Measurements from ENCODE around the gene STK32C. TPM values are rescaled to one million over a fixed set of nuclear protein-coding genes. Genes with fewer than 3 reads are reported as not detected.
"Not testable (repeated sequence)": the region's sequence is repeated elsewhere in the genome, so short reads cannot be mapped to it uniquely, and the experiment has no call there.

Gene STK32C
- total RNA-seq, 1 donor from 2014 or later = 15.2 TPM

GRCh38 chr10:132298038-132298881, 9.5 kb downstream of the STK32C start:
- Mint-ChIP-seq H3K36me3 (ENCODE audit: low read depth) (no peaks in the 10 kb centered on the region), H3K9me3 (no peaks in the 10 kb centered on the region), H3K27me3 (peaks cover 1% of the 10 kb centered on the region), H3K4me1 (peaks cover 5% of the 10 kb centered on the region), H3K4me3 (no peak overlapping the region), H3K27ac (no peak overlapping the region)
- intact Hi-C loops (cut with micrococcal nuclease) = no loop called here
- DNase-seq = no peak

- no peaks in the 10 kb centered on the region for H3K9me3 Mint-ChIP-seq
- H3K4me3 Mint-ChIP-seq = no peak overlapping the region
- H3K27me3 Mint-ChIP-seq = no peaks in the 10 kb centered on the region
- H3K4me1 Mint-ChIP-seq = peaks cover 5% of the 10 kb centered on the region
- H3K36me3 Mint-ChIP-seq (ENCODE audit: low read depth) = no peaks in the 10 kb centered on the region
- DNase-seq = no peak
- H3K27ac Mint-ChIP-seq = no peak overlapping the region
- intact Hi-C loops (cut with micrococcal nuclease) = no loop called here
Measured at GRCh38 chr10:132297526-132297925, 10.2 kb downstream of the STK32C start.

DNA sequence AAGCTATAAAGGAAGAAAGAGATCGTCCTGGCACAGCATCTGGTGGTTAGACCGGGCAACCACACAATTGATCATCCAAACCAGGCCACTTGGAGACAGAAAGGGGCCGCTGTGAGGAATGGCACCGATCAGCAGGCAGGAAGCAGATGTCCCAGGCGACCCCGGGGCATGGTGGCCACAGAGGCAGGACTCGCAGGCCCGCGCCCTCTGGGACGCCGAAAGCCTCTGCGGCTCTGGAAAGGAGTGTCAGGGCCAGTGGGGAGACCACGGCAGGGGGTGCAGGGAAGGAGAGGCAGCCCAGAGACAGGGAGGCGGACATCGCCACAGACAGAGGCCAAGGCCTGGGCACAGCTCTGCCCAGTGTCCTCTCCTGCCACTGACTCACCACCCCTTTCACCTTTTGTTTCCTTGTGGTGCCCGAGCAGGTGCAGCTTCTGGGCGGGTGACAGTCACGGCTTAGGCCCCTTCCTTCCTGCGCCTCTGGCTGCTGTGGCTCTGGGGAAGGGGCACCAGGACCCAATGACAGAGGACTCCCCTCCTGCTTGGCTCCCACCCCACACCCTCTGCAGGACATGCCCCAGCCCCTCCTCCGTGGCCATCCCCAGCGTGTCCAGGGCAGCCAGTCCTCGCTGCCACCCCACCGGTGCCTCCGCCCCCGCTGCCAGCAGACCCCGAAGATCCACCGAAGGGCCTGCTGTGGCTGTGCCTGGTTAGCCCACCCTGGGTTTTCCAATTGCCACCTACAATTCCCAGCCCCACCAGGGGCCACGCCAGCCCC, 10.9 kb downstream of the STK32C start:
- H3K4me3 Mint-ChIP-seq = no peak overlapping the region
- no peaks in the 10 kb centered on the region for H3K27me3 Mint-ChIP-seq
- H3K9me3 Mint-ChIP-seq = no peaks in the 10 kb centered on the region
- no peak overlapping the region for H3K27ac Mint-ChIP-seq
- no peak for DNase-seq
- H3K36me3 Mint-ChIP-seq (ENCODE audit: low read depth) = no peaks in the 10 kb centered on the region
- intact Hi-C loops (cut with micrococcal nuclease) = no loop called here
- H3K4me1 Mint-ChIP-seq = peaks cover 5% of the 10 kb centered on the region

- intact Hi-C loops (cut with micrococcal nuclease); H3K36me3 Mint-ChIP-seq (ENCODE audit: low read depth); H3K9me3 Mint-ChIP-seq; H3K4me1 Mint-ChIP-seq; DNase-seq; H3K27me3 Mint-ChIP-seq; H3K27ac Mint-ChIP-seq; H3K4me3 Mint-ChIP-seq: not testable (repeated sequence)
Measured at GRCh38 chr10:132295481-132295880, 12.3 kb downstream of the STK32C start.

DNA sequence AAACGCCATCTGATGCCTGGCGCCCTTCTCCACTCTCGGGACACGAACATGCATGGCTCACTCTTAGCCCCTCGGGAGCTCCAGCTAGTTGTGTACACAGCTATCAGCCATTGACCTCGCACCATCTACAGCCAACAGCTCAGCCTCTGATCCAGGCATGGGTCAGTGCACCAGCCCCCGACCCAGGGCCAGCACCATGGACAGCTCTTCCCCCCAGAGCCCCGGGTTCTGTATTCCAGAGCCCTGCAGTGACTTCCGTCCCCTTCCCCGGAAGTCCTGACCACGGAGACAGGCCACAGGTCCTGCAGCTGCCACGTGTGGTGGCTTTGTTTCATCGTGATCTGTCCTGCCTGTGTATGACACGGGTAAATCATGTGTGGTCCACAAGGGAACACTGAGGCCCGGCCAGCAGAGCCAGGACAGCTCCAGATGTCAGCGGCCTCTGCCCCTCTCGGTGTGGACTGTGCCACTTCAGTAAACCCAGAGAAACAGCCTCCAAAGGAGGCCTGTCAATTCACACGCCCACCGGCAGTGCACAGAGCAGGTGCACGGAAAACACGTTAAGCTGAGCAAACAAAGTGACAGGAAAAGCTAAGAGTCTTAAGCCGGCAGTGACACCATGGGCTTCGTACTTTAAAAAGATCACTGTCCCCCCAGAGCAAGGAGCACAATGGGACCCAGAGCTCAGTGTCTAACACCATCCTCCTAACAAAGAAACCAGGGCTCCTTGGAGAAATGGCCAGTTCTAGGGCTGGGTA, 13.0 kb downstream of the STK32C start:
- H3K4me1 Mint-ChIP-seq = peaks cover 2% of the 10 kb centered on the region
- no peak overlapping the region for H3K27ac Mint-ChIP-seq
- DNase-seq = no peak
- H3K27me3 Mint-ChIP-seq = no peaks in the 10 kb centered on the region
- intact Hi-C loops (cut with micrococcal nuclease) = no loop called here
- no peak overlapping the region for H3K4me3 Mint-ChIP-seq
- H3K36me3 Mint-ChIP-seq (ENCODE audit: low read depth) = no peaks in the 10 kb centered on the region
- no peaks in the 10 kb centered on the region for H3K9me3 Mint-ChIP-seq

GRCh38 chr10:132293813-132294520, 13.8 kb downstream of the STK32C start:
- Mint-ChIP-seq H3K36me3 (ENCODE audit: low read depth) (no peaks in the 10 kb centered on the region), H3K27me3 (peaks cover 2% of the 10 kb centered on the region), H3K4me3 (no peak overlapping the region), H3K27ac (no peak overlapping the region), H3K4me1 (peaks cover 2% of the 10 kb centered on the region), H3K9me3 (no peaks in the 10 kb centered on the region)
- intact Hi-C loops (cut with micrococcal nuclease) = no loop called here
- DNase-seq = no peak

DNA sequence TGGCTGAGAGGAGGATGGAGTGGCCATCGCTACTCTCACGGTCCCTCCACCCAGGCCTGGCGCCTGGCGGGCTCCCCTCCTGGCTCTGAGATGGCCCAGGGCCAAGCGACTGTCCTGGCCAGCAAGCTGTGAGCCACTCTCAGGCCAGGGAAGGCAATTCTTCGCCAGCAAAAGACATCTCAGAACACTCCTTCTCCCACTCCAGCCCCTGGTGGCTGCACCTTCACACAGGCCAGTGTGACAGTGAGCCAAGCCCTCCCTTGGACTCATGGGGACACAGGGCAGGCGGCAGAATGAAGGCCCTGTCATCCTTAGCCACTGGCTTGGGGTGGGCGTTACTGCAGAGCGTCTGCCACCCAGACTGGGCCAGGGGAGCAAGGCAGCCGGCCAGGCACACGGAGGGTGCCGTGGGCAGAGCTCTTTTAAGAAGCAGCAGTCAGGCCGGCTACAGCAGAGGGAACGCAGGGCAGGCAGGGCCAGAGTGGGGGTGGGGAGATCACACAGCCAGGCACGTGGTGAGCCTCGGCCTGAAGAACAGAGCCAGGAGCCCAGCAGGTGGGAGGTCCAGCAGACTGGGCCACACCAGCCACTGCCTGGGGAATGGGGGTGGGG, 14.4 kb downstream of the STK32C start:
- no peak overlapping the region for H3K4me3 Mint-ChIP-seq
- H3K4me1 Mint-ChIP-seq = peaks cover 2% of the 10 kb centered on the region
- no peak for DNase-seq
- H3K9me3 Mint-ChIP-seq = no peaks in the 10 kb centered on the region
- H3K27me3 Mint-ChIP-seq = peaks cover 3% of the 10 kb centered on the region
- no peaks in the 10 kb centered on the region for H3K36me3 Mint-ChIP-seq (ENCODE audit: low read depth)
- no peak overlapping the region for H3K27ac Mint-ChIP-seq
- intact Hi-C loops (cut with micrococcal nuclease) = no loop called here

DNA sequence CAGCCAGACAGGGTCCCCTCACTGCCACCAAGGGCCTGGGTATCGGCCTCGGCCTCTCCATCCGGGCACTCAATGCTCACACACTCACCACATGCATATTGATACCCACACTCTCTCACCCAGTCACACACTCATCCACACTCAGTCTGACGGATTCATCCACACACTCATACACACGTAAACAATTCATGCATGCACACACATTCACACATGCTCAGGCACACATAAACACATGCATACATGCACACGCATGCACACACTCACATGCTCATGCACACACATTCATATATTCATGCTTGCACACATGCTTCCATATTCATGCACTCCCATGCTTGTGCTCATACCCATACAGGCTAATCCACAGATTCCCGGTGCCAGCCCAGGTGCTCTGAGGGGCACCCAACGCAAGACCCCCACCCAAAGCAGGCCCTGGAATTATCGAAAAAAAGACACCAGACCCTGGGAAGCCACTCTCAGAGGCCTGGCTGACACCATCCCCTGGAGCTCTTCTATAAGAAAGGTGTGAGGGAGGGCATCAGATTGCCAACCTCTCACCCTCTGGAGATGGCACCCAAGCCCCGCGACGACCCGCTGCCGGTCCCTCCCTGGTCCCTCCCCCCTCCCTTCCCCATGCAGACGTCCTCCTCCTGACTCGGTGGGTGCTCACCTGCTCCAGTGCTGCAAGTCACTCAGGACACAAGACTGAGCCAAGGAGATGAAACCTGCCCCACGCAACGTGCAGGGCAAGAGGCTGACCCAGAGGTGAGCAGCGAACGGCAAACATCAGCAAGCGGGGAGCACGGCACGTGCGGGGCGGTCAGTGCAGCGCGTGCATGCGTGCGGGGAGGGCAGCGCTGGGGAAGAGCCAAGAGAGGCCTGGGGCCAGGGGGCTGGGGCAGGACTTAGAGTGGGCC, 15.2 kb downstream of the STK32C start:
- intact Hi-C loops (cut with micrococcal nuclease) = no loop called here
- no peaks in the 10 kb centered on the region for H3K36me3 Mint-ChIP-seq (ENCODE audit: low read depth)

GRCh38 chr10:132291826-132292225, 15.9 kb downstream of the STK32C start:
- H3K27ac Mint-ChIP-seq = no peak overlapping the region
- peaks cover 13% of the 10 kb centered on the region for H3K27me3 Mint-ChIP-seq
- intact Hi-C loops (cut with micrococcal nuclease) = no loop called here
- H3K4me1 Mint-ChIP-seq = no peaks in the 10 kb centered on the region
- no peak overlapping the region for H3K4me3 Mint-ChIP-seq
- no peaks in the 10 kb centered on the region for H3K9me3 Mint-ChIP-seq
- DNase-seq = no peak
- H3K36me3 Mint-ChIP-seq (ENCODE audit: low read depth) = no peaks in the 10 kb centered on the region

More for the DNA sequence above, 15.2 kb downstream of the STK32C start:
- Mint-ChIP-seq H3K9me3 (no peaks in the 10 kb centered on the region), H3K27me3 (peaks cover 11% of the 10 kb centered on the region), H3K4me3 (no peak overlapping the region), H3K27ac (no peak overlapping the region), H3K4me1 (no peaks in the 10 kb centered on the region)
- no peak for DNase-seq

- Mint-ChIP-seq H3K27ac (no peak overlapping the region), H3K4me3 (no peak overlapping the region), H3K9me3 (no peaks in the 10 kb centered on the region), H3K27me3 (peaks cover 13% of the 10 kb centered on the region), H3K4me1 (no peaks in the 10 kb centered on the region), H3K36me3 (ENCODE audit: low read depth) (no peaks in the 10 kb centered on the region)
- no peak for DNase-seq
- intact Hi-C loops (cut with micrococcal nuclease) = no loop called here
Measured at GRCh38 chr10:132290631-132291030, 17.1 kb downstream of the STK32C start.

DNA sequence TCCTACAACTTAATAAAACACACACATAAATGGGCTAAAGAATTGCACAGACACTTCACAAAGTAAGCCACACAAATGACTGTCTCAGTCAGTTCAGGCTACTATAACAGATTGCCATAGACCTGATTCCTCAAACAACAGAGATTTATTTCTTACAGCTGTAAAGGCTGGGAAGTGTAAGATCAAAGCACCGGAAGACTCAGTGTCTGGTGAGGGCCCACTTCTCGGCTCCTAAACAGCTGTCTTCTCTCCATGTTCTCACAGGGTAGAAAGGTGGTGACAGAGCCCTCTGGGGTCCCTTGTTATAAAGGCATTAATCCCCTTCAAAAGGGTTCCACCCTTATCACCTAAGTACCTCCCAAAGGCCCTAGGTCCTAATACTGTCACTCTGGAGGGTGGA, 18.3 kb downstream of the STK32C start:
- intact Hi-C loops (cut with micrococcal nuclease) = no loop called here

GRCh38 chr10:132283604-132284382, 24.0 kb downstream of the STK32C start:
- peaks cover 2% of the 10 kb centered on the region for H3K4me1 Mint-ChIP-seq
- intact Hi-C loops (cut with micrococcal nuclease) = no loop called here
- no peak overlapping the region for H3K27ac Mint-ChIP-seq

More for the DNA sequence above, 18.3 kb downstream of the STK32C start:
- no peak for DNase-seq
- Mint-ChIP-seq H3K36me3 (ENCODE audit: low read depth) (no peaks in the 10 kb centered on the region), H3K27me3 (peaks cover 16% of the 10 kb centered on the region), H3K4me1 (no peaks in the 10 kb centered on the region), H3K27ac (no peak overlapping the region), H3K9me3 (no peaks in the 10 kb centered on the region), H3K4me3 (no peak overlapping the region)

More at GRCh38 chr10:132283604-132284382, 24.0 kb downstream of the STK32C start:
- Mint-ChIP-seq H3K27me3 (peaks cover 12% of the 10 kb centered on the region), H3K4me3 (no peak overlapping the region), H3K36me3 (ENCODE audit: low read depth) (no peaks in the 10 kb centered on the region), H3K9me3 (no peaks in the 10 kb centered on the region)
- DNase-seq = no peak

Data from activated CD4-positive, alpha-beta T cell treated with anti-CD3 and anti-CD28 coated beads, Interleukin-2, amount 10 ng/mL, durations not matched to agents 24 days and 14 days (primary cell).